ENCODE results near the gene C11orf68. TPM values are rescaled to one million over a fixed set of nuclear protein-coding genes. Genes with fewer than 3 reads are reported as not detected.

The C11orf68 gene
- total and polyA plus RNA-seq, 9 of the 15 experiments (the other 6 are each of a cell fraction or from before 2014, with no cell fraction given): 3.6 to 35.9 (median 12.8) TPM

- in situ Hi-C loops (cut with MboI): no loop called here
- H3K4me3 ChIP-seq: no peak overlapping the region
- peaks cover 33% of the 10 kb centered on the region for H4K20me1 ChIP-seq (replicated peaks; ENCODE audit: control insufficient read depth, insufficient read depth, low read length)
- BruUV-seq (replicated peaks): no TSS peak
- peaks cover 77% of the 10 kb centered on the region for H3K79me2 ChIP-seq (ENCODE audit: control insufficient read depth, insufficient read depth, low read length)
- 85% methylated on average over 3 of the region's 4 CpGs for WGBS (ENCODE audit: insufficient coverage, low coverage, missing lambda C conversion rate)
- H3K9me1 ChIP-seq (ENCODE audit: control insufficient read depth, insufficient read depth, low read length): no peaks in the 10 kb centered on the region
- H3K9me3 ChIP-seq (replicated peaks; ENCODE audit: control insufficient read depth, insufficient read depth, low read depth, low read length): no peaks in the 10 kb centered on the region
- no peak for ATAC-seq
- H2AFZ ChIP-seq (ENCODE audit: low read depth, low read length): no peak overlapping the region
- no peak overlapping the region for H3K4me2 ChIP-seq (ENCODE audit: insufficient read depth, low read length)
- CTCF ChIA-PET (ENCODE audit: low intra/inter-chr PET ratio): no interaction called here
- no peaks in the 10 kb centered on the region for H3K27me3 ChIP-seq (ENCODE audit: control insufficient read depth in 2 of 2, insufficient read depth in 2 of 2, low read length in 2 of 2)
- intact Hi-C loops (cut with micrococcal nuclease): no loop called here
- DNase-seq (ENCODE audit: extremely low read depth in 1 of 4, low spot score in 3 of 4): no peak
- H3K27ac ChIP-seq (ENCODE audit: extremely low read depth, low read depth, low read length): peak overlapping the region; percentile 36; the same call in 2 of the 3 replicates
- peaks cover 70% of the 10 kb centered on the region for H3K36me3 ChIP-seq (ENCODE audit: control insufficient read depth, insufficient read depth, low read length)
- peaks cover 45 to 69% of the 10 kb centered on the region in 2 experiments for H3K4me1 ChIP-seq (replicated peaks in 1 of 2; ENCODE audit: control insufficient read depth in 2 of 2, insufficient read depth in 2 of 2, low read length in 2 of 2)
- no peak for FAIRE-seq
- H3K9ac ChIP-seq (ENCODE audit: insufficient read depth in 1 of 2, low read depth in 2 of 2, low read length in 2 of 2): peak overlapping the region in 1 of 2 experiments; percentile 73; a peak in 1 of 4 replicates
- POLR2A ChIA-PET: interaction anchor here (1.0 to 8.0 kb wide), 6 partner anchors 7 to 65 kb away, joined by 4 to 136 read pairs (median 8); partner anchors contain the start of genes CCDC85B and FIBP
- TF ChIP-seq RBM25 (IDR thresholded peaks at IDR 0.05; ENCODE audit: low read depth, low read length, severe bottlenecking) (peak; percentile 63), BCLAF1 (IDR thresholded peaks at IDR 0.05; ENCODE audit: borderline replicate concordance in 1 of 2, control insufficient read depth in 1 of 2, low read depth in 2 of 2, low read length in 1 of 2) (no peak), NELFE (IDR thresholded peaks at IDR 0.05; ENCODE audit: insufficient read depth, insufficient read length) (no peak), ZFP36 (IDR thresholded peaks at IDR 0.05; ENCODE audit: low read depth, low read length, partially characterized antibody) (peak; percentile 43), TRIM28 (IDR thresholded peaks at IDR 0.05) (no peak), POLR2A (conservative IDR thresholded peaks at IDR 0.05) (peak; percentile 52), ZNF121 (CRISPR knock-in tag; conservative IDR thresholded peaks at IDR 0.05) (peak; percentile 88; the same call in 1 of the 2 replicates), SUPT5H (IDR thresholded peaks at IDR 0.05) (peak; percentile 47; the same call in 1 of the 2 replicates), HNRNPK (IDR thresholded peaks at IDR 0.05; ENCODE audit: low read depth, low read length, poor library complexity, severe bottlenecking) (no peak), SMARCA5 (IDR thresholded peaks at IDR 0.05) (peak; percentile 68; the same call in 1 of the 2 replicates), ZKSCAN8 (CRISPR knock-in tag; IDR thresholded peaks at IDR 0.05) (no peak), ZNF695 (CRISPR knock-in tag; IDR thresholded peaks at IDR 0.05) (no peak), CBX1 (IDR thresholded peaks at IDR 0.05; ENCODE audit: low read depth) (no peak), RBM15 (IDR thresholded peaks at IDR 0.05; ENCODE audit: insufficient read depth, low read length) (no peak), TSHZ1 (CRISPR knock-in tag; IDR thresholded peaks at IDR 0.05) (no peak), BCOR (IDR thresholded peaks at IDR 0.05) (peak; percentile 55; the same call in 1 of the 2 replicates)
Observed at GRCh38 chr11:65897020-65897471, 21.8 kb downstream of the C11orf68 start.
